GM23338 (cell line): ENCODE data around the gene PARP2.

Source experiments
- CREB1 ChIP-seq: fragments of 250-450 bp; sonication (Bioruptor Pico); IDR thresholded peaks from 2 replicates; pipeline ENCODE4 v1.5.0; 2020; ENCODE audit warnings: low read depth, mild to moderate bottlenecking, moderate library complexity
- EZH2 ChIP-seq: fragments of 200-600 bp; sonication (generic); IDR thresholded peaks from one replicate; pipeline ENCODE4 v1.8.0; 2017; ENCODE audit warnings: antibody characterized with exemption, mild to moderate bottlenecking, low read depth; ENCODE audit not compliant: unreplicated experiment
- POLR2AphosphoS5 ChIP-seq: IDR thresholded peaks from 2 replicates; pipeline ENCODE4 v1.6.1; 2016; ENCODE audit warnings: antibody characterized with exemption, low read depth
- TF ChIP-seq, protein P1 (sequence below): IDR thresholded peaks from one replicate; pipeline ENCODE4 v1.6.1; 2018; ENCODE audit warnings: antibody characterized with exemption; ENCODE audit not compliant: unreplicated experiment
- TF ChIP-seq, protein P2 (sequence below), 2 experiments: fragments of 200-600 bp in 1 of 2; sonication (generic) in 1 of 2; conservative IDR thresholded peaks; 2 replicates each; pipeline versions ENCODE4 v1.5.1 to v1.6.1; 2016 to 2017; ENCODE audit warnings: antibody characterized with exemption in 2 of 2, low read depth in 2 of 2, mild to moderate bottlenecking in 2 of 2, moderate library complexity in 1 of 2

DNA sequence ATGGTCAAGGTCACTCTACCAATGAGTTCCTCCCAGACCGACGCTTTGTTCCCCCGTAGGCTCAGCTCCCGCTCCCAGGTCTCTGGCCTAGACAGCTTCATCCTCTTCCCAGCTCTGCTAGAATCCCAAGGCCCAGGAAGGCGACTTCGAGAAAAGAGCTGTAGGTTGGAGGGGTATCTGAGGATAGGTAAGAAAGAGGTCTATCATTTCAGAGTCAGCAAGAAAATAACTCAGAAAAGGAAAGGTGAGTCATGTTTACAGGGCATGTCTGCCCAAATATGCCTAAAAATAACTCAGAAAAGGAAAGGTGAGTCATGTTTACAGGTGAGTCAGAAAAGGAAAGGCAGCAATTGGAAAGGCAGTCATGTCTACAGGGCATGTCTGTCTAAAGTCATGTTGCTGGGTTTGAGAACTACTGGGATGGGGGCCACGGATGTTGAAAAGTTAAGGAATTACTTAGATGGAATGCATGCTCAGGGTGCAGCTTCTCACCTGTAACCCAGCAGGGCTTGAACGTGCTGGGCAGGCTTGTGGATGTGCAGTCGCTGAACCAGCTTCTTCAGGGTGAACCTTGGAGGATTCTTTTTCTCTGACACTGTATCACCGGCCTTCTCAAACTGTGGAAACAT lies 57.6 kb downstream of the PARP2 start:
- TF ChIP-seq, protein P1, sequence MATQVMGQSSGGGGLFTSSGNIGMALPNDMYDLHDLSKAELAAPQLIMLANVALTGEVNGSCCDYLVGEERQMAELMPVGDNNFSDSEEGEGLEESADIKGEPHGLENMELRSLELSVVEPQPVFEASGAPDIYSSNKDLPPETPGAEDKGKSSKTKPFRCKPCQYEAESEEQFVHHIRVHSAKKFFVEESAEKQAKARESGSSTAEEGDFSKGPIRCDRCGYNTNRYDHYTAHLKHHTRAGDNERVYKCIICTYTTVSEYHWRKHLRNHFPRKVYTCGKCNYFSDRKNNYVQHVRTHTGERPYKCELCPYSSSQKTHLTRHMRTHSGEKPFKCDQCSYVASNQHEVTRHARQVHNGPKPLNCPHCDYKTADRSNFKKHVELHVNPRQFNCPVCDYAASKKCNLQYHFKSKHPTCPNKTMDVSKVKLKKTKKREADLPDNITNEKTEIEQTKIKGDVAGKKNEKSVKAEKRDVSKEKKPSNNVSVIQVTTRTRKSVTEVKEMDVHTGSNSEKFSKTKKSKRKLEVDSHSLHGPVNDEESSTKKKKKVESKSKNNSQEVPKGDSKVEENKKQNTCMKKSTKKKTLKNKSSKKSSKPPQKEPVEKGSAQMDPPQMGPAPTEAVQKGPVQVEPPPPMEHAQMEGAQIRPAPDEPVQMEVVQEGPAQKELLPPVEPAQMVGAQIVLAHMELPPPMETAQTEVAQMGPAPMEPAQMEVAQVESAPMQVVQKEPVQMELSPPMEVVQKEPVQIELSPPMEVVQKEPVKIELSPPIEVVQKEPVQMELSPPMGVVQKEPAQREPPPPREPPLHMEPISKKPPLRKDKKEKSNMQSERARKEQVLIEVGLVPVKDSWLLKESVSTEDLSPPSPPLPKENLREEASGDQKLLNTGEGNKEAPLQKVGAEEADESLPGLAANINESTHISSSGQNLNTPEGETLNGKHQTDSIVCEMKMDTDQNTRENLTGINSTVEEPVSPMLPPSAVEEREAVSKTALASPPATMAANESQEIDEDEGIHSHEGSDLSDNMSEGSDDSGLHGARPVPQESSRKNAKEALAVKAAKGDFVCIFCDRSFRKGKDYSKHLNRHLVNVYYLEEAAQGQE, result no peak
- TF ChIP-seq, protein P2, sequence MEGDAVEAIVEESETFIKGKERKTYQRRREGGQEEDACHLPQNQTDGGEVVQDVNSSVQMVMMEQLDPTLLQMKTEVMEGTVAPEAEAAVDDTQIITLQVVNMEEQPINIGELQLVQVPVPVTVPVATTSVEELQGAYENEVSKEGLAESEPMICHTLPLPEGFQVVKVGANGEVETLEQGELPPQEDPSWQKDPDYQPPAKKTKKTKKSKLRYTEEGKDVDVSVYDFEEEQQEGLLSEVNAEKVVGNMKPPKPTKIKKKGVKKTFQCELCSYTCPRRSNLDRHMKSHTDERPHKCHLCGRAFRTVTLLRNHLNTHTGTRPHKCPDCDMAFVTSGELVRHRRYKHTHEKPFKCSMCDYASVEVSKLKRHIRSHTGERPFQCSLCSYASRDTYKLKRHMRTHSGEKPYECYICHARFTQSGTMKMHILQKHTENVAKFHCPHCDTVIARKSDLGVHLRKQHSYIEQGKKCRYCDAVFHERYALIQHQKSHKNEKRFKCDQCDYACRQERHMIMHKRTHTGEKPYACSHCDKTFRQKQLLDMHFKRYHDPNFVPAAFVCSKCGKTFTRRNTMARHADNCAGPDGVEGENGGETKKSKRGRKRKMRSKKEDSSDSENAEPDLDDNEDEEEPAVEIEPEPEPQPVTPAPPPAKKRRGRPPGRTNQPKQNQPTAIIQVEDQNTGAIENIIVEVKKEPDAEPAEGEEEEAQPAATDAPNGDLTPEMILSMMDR (conservative IDR thresholded peaks at IDR 0.05; ENCODE audit: low read depth in 2 of 2), result no peak
- TF ChIP-seq EZH2 (no peak), CREB1 (no peak), POLR2AphosphoS5 (no peak)
